IMR-90 (cell line): ENCODE data around the gene DTD1. TPM values are rescaled to one million over a fixed set of nuclear protein-coding genes. Genes with fewer than 3 reads are reported as not detected.

ENCODE experiments used
- ATAC-seq: fragments of 200-7000 bp; cut with Tn5 transposase; 2 replicates; pipeline ENCODE4 v1.9.1; 2020; ENCODE audit warnings: low read depth, mild to moderate bottlenecking, moderate library complexity
- BruUV-seq: library from RNA; stranded (reverse); fragments of 400-500 nt; replicated peaks from 2 replicates; lab custom pipeline; 2021; lab: Mats Ljungman, UMichigan
- CTCF ChIA-PET: fragments of 300-600 bp; formaldehyde crosslinking; extraction: SDS; loops from one replicate; lab custom pipeline; 2021; ENCODE audit warnings: antibody characterized with exemption; lab: Yijun Ruan, JAX
- POLR2A ChIA-PET: fragments of 300-600 bp; sonication (Branson Sonifier 250); formaldehyde crosslinking; loops from one replicate; lab custom pipeline; 2022; ENCODE audit warnings: antibody characterized with exemption; ENCODE audit not compliant: unreplicated experiment; lab: Charles Lee
- DNase-seq: peaks from one replicate; pipeline ENCODE4 v3.0.0; 2013
- H2AFZ ChIP-seq: replicated peaks from 2 replicates; pipeline ENCODE3; 2013; ENCODE audit warnings: low read length, mild to moderate bottlenecking; ENCODE audit not compliant: poor library complexity
- H2AK5ac ChIP-seq: 2 replicates; pipeline ENCODE4 v1.6.1; 2013; ENCODE audit warnings: low read depth, low read length, inconsistent platforms
- H2AK9ac ChIP-seq: replicated peaks from 2 replicates; pipeline ENCODE3; 2013; ENCODE audit warnings: mild to moderate bottlenecking, low read depth, low read length, moderate library complexity; ENCODE audit not compliant: poor library complexity
- H2BK120ac ChIP-seq: 2 replicates; pipeline ENCODE4 v1.6.1; 2013; ENCODE audit warnings: low read depth, low read length, inconsistent platforms
- H2BK15ac ChIP-seq: 3 replicates; pipeline ENCODE4 v1.6.1; 2013; ENCODE audit warnings: low read depth, low read length, inconsistent platforms
- H2BK20ac ChIP-seq: 2 replicates; pipeline ENCODE4 v1.6.1; 2013; ENCODE audit warnings: low read depth, mild to moderate bottlenecking, inconsistent platforms, low read length, moderate library complexity
- H2BK5ac ChIP-seq: 2 replicates; pipeline ENCODE4 v1.6.1; 2013; ENCODE audit warnings: mild to moderate bottlenecking, low read depth, low read length, inconsistent platforms; ENCODE audit not compliant: poor library complexity, severe bottlenecking
- H3K14ac ChIP-seq: replicated peaks from 2 replicates; pipeline ENCODE4 v1.6.1; 2013; ENCODE audit warnings: low read depth, low read length, inconsistent platforms
- H3K18ac ChIP-seq: 2 replicates; pipeline ENCODE4 v1.6.1; 2013; ENCODE audit warnings: low read depth, low read length, control low read depth
- H3K23ac ChIP-seq: 2 replicates; pipeline ENCODE4 v1.6.1; 2013; ENCODE audit warnings: low read depth, low read length, inconsistent platforms
- H3K27ac ChIP-seq: 2 replicates; pipeline ENCODE4 v1.5.1; 2013; ENCODE audit warnings: mild to moderate bottlenecking, control low read depth, low read length; ENCODE audit not compliant: insufficient read depth
- H3K27me3 ChIP-seq: 2 replicates; pipeline ENCODE4 v1.6.1; 2013; ENCODE audit warnings: low read length; ENCODE audit not compliant: control insufficient read depth, insufficient read depth
- H3K36me3 ChIP-seq: 2 replicates; pipeline ENCODE4 v1.6.1; 2013; ENCODE audit warnings: low read length, mixed read lengths; ENCODE audit not compliant: control insufficient read depth, insufficient read depth
- H3K4ac ChIP-seq: 2 replicates; pipeline ENCODE4 v1.6.1; 2013; ENCODE audit warnings: low read depth, low read length, inconsistent platforms
- H3K4me1 ChIP-seq: 2 replicates; pipeline ENCODE4 v1.6.1; 2013; ENCODE audit warnings: low read length, mixed read lengths; ENCODE audit not compliant: control insufficient read depth, insufficient read depth
- H3K4me2 ChIP-seq: 2 replicates; pipeline ENCODE4 v1.6.1; 2013; ENCODE audit warnings: low read depth, mild to moderate bottlenecking, control low read depth, low read length, moderate library complexity
- H3K4me3 ChIP-seq: 2 replicates; pipeline ENCODE4 v1.5.1; 2013; ENCODE audit warnings: low read depth, mild to moderate bottlenecking, control low read depth, low read length, moderate library complexity; ENCODE audit not compliant: insufficient read depth
- H3K56ac ChIP-seq: 2 replicates; pipeline ENCODE4 v1.6.1; 2013; ENCODE audit warnings: low read length, inconsistent platforms; ENCODE audit not compliant: insufficient read depth; ENCODE audit errors: extremely low read depth
- H3K79me1 ChIP-seq, 2 experiments: 2 replicates each; pipeline ENCODE4 v1.6.1; 2013; ENCODE audit warnings: low read length in 2 of 2, inconsistent platforms in 1 of 2, low read depth in 1 of 2
- H3K9ac ChIP-seq: 2 replicates; pipeline ENCODE4 v1.6.1; 2013; ENCODE audit warnings: low read depth, low read length, control low read depth
- H3K9me1 ChIP-seq: 2 replicates; pipeline ENCODE4 v1.6.1; 2013; ENCODE audit warnings: low read length, inconsistent platforms; ENCODE audit not compliant: insufficient read depth
- H3K9me3 ChIP-seq: 2 replicates; pipeline ENCODE4 v1.6.1; 2013; ENCODE audit warnings: low read length; ENCODE audit not compliant: control insufficient read depth, insufficient read depth
- H4K20me1 ChIP-seq: 2 replicates; pipeline ENCODE4 v1.6.1; 2013; ENCODE audit warnings: low read length, inconsistent platforms; ENCODE audit not compliant: insufficient read depth
- H4K5ac ChIP-seq: 2 replicates; pipeline ENCODE4 v1.6.1; 2013; ENCODE audit warnings: mild to moderate bottlenecking, low read depth, low read length, control low read depth
- H4K8ac ChIP-seq, 2 experiments: 2 replicates each; pipeline ENCODE4 v1.6.1; 2013; ENCODE audit warnings: low read depth in 2 of 2, low read length in 2 of 2, control low read depth in 1 of 2, inconsistent platforms in 1 of 2
- H4K91ac ChIP-seq: 2 replicates; pipeline ENCODE4 v1.6.1; 2013; ENCODE audit warnings: low read depth, low read length, inconsistent platforms; ENCODE audit not compliant: insufficient read depth
- BHLHE40 ChIP-seq: fragments of 150-350 bp; IDR thresholded peaks from 2 replicates; pipeline ENCODE4 v1.6.1; 2016; ENCODE audit warnings: mild to moderate bottlenecking, low read depth, low read length
- CEBPB ChIP-seq: IDR thresholded peaks from 2 replicates; pipeline ENCODE4 v1.6.1; 2012; ENCODE audit warnings: low read depth, low read length, improper control_type of control experiment
- CHD1 ChIP-seq: IDR thresholded peaks from 2 replicates; pipeline ENCODE4 v1.6.1; 2012; ENCODE audit warnings: low read depth, low read length, improper control_type of control experiment
- CTCF ChIP-seq: conservative IDR thresholded peaks from 2 replicates; pipeline ENCODE4 v1.5.1; 2012; ENCODE audit warnings: mild to moderate bottlenecking, low read depth, low read length, improper control_type of control experiment
- FOS ChIP-seq: fragments of 150-350 bp; IDR thresholded peaks from 2 replicates; pipeline ENCODE4 v1.6.1; 2016; ENCODE audit warnings: low read depth, low read length
- MAFK ChIP-seq: IDR thresholded peaks from 2 replicates; pipeline ENCODE4 v1.6.1; 2012; ENCODE audit warnings: low read depth, low read length, improper control_type of control experiment
- MAZ ChIP-seq: IDR thresholded peaks from 2 replicates; pipeline ENCODE4 v1.6.1; 2012; ENCODE audit warnings: low read depth, mild to moderate bottlenecking, low read length, improper control_type of control experiment, moderate library complexity, borderline replicate concordance
- MXI1 ChIP-seq: IDR thresholded peaks from 2 replicates; pipeline ENCODE4 v1.6.1; 2012; ENCODE audit warnings: low read depth, mild to moderate bottlenecking, low read length, moderate library complexity, borderline replicate concordance
- NFE2L2 ChIP-seq: fragments of 150-350 bp; IDR thresholded peaks from 2 replicates; pipeline ENCODE4 v1.6.1; 2016; ENCODE audit warnings: low read depth, mild to moderate bottlenecking, low read length
- POLR2A ChIP-seq: IDR thresholded peaks from 2 replicates; pipeline ENCODE4 v1.6.1; 2012; ENCODE audit warnings: mild to moderate bottlenecking, low read depth, low read length
- RCOR1 ChIP-seq: IDR thresholded peaks from 2 replicates; pipeline ENCODE4 v1.6.1; 2012; ENCODE audit warnings: mild to moderate bottlenecking, low read length, improper control_type of control experiment; ENCODE audit not compliant: insufficient replicate concordance
- RFX5 ChIP-seq: IDR thresholded peaks from 2 replicates; pipeline ENCODE4 v1.8.0; 2012; ENCODE audit warnings: low read depth, mild to moderate bottlenecking, low read length, moderate library complexity
- SMC3 ChIP-seq: fragments of 150-350 bp; IDR thresholded peaks from 2 replicates; pipeline ENCODE4 v1.6.1; 2016; ENCODE audit warnings: low read depth, mild to moderate bottlenecking, antibody characterized with exemption, low read length, moderate library complexity
- USF2 ChIP-seq: fragments of 150-350 bp; IDR thresholded peaks from 2 replicates; pipeline ENCODE4 v1.6.1; 2017; ENCODE audit warnings: mild to moderate bottlenecking, antibody characterized with exemption, low read length, low read depth
- WGBS, 2 experiments: methylation state at CpG; one replicate each; pipeline versions ENCODE4 v1.1.5 to v1.1.7; 2013; ENCODE audit warnings: missing lambda C conversion rate in 2 of 2; ENCODE audit not compliant: insufficient read length in 1 of 2; ENCODE audit errors: extremely low coverage in 2 of 2; 5-methylcytosine and 5-hydroxymethylcytosine counted together
- dilution Hi-C: fragments of 300-500 bp; cut with HindIII; formaldehyde crosslinking; loops from one replicate; pipeline ENCODE4 v1.14.3; 2018; ENCODE audit warnings: low sequenced_read_pairs; ENCODE audit not compliant: unreplicated experiment
- in situ Hi-C: fragments of 300-500 bp; cut with MboI; formaldehyde crosslinking; loops from 3 replicates; pipeline ENCODE4 v1.14.3; 2019; ENCODE audit warnings: low sequenced_read_pairs, inconsistent platforms, mixed read lengths
- intact Hi-C: fragments of 100-400 bp; cut with micrococcal nuclease; formaldehyde crosslinking; loops from 2 replicates; pipeline ENCODE4 v1.10.0; 2022
- polyA plus RNA-seq, 3 experiments: library from polyadenylated mRNA; depleted of rRNA; stranded (reverse); fragments of >200 nt; gene quantifications; 2 replicates each; pipeline ENCODE4 v1.2.3, GENCODE V29; 2012; ENCODE audit warnings: low replicate concordance in 1 of 3
- total RNA-seq: library from RNA; depleted of rRNA; stranded (reverse); fragments of >200 nt; gene quantifications from 2 replicates; pipeline ENCODE4 v1.2.3, GENCODE V29; 2012
- TF ChIP-seq, protein P1 (sequence below): fragments of 150-350 bp; IDR thresholded peaks from 2 replicates; pipeline ENCODE4 v1.6.1; 2016; ENCODE audit warnings: low read depth, mild to moderate bottlenecking, low read length, moderate library complexity, borderline replicate concordance

DTD1 gene
- total and polyA plus RNA-seq, 2 of the 4 experiments (the other 2 are of a cell fraction): 73.1 to 101 TPM

DNA sequence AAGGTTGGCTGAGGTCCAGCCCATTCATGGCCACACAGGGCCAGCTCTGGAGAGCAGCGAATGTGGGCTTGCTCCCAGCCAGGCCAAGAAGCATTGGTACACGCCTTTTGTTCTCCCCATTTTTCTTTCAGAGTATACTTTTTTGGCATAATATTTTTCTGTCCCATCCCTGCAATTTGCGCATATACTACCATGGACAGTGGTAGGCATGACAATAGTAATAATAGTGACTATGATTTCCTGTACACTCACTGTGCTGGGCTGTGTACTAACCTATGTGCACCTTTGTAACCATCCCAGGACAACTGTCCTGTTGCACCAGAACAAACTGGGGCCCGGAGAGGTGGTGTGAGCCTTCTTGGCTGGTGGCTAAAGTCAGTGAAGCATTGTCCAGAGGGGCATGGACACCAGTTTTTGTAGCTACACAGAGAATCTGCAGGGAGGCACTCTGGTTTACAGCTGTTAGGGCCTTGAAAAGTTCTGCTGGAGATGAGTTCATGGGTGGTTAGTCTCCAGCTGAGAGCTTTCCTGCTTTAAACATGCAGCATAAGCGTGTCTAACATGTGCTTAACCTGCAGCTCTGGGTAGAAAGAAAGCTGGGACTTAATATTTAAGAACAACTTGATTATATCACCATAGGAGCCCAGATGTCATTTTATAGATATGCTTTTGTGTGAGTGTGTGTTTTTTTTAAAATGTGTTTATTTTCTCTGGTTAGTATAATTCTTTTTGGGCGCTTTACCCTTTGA, 38.2 kb downstream of the DTD1 start:
- no peak overlapping the region for H3K27ac ChIP-seq
- H3K4me3 ChIP-seq: no peak overlapping the region
- DNase-seq (no peak), ATAC-seq (no peak)
- in situ Hi-C loops: loop anchor here (25.0 kb wide), 1 partner anchor 89 kb away; no protein-coding TSS in a partner anchor
- intact Hi-C loops: loop anchor here (10.0 kb wide), 1 partner anchor 211 kb away; no protein-coding TSS in a partner anchor
- no peak overlapping the region for H4K5ac ChIP-seq
- BruUV-seq: no TSS peak
- H3K4me2 ChIP-seq: no peak overlapping the region
- no peak overlapping the region for H3K14ac ChIP-seq
- TF ChIP-seq RFX5 (no peak), BHLHE40 (no peak), CHD1 (no peak), USF2 (no peak), POLR2A (no peak), MAFK (no peak), CTCF (no peak), RCOR1 (no peak), MAZ (no peak), MXI1 (no peak), SMC3 (no peak), FOS (no peak), CEBPB (no peak), NFE2L2 (no peak)
- TF ChIP-seq, protein P1, sequence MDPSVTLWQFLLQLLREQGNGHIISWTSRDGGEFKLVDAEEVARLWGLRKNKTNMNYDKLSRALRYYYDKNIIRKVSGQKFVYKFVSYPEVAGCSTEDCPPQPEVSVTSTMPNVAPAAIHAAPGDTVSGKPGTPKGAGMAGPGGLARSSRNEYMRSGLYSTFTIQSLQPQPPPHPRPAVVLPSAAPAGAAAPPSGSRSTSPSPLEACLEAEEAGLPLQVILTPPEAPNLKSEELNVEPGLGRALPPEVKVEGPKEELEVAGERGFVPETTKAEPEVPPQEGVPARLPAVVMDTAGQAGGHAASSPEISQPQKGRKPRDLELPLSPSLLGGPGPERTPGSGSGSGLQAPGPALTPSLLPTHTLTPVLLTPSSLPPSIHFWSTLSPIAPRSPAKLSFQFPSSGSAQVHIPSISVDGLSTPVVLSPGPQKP: no peak
- H2BK15ac ChIP-seq: no peak overlapping the region
- no peaks in the 10 kb centered on the region for H3K9me3 ChIP-seq
- H2AK9ac ChIP-seq: no peak overlapping the region
- no peak overlapping the region for H2BK20ac ChIP-seq
- H4K20me1 ChIP-seq: no peaks in the 10 kb centered on the region
- no peak overlapping the region for H3K9ac ChIP-seq
- POLR2A ChIA-PET: no interaction called here
- H3K23ac ChIP-seq: no peak overlapping the region
- no peak overlapping the region for H3K56ac ChIP-seq
- no peaks in the 10 kb centered on the region for H3K27me3 ChIP-seq
- CTCF ChIA-PET: interaction anchor here (0.6 kb wide), 1 partner anchor 485 kb away, joined by 3 read pairs; no protein-coding TSS in a partner anchor
- H3K4me1 ChIP-seq: no peaks in the 10 kb centered on the region
- H4K8ac ChIP-seq: no peak overlapping the region
- peaks cover 0 to 15% of the 10 kb centered on the region in 2 experiments; a peak in 1 of 4 replicates for H3K79me1 ChIP-seq
- H3K4ac ChIP-seq: no peak overlapping the region
- no peak overlapping the region for H3K18ac ChIP-seq
- no CpG with 5 or more reads among the region's 6 CpGs for WGBS, 2 experiments
- no peak overlapping the region for H2AK5ac ChIP-seq
- dilution Hi-C loops: no loop called here
- H2AFZ ChIP-seq: no peak overlapping the region
- no peak overlapping the region for H4K91ac ChIP-seq
- H3K36me3 ChIP-seq: peaks cover 3% of the 10 kb centered on the region; the same call in 1 of the 2 replicates
- H2BK120ac ChIP-seq: no peak overlapping the region
- H2BK5ac ChIP-seq: no peak overlapping the region
- no peaks in the 10 kb centered on the region; the same call in none of the 2 replicates for H3K9me1 ChIP-seq
